Fibroblast of lung (primary cell): Measurements from ENCODE around the gene ZNF365.

Experiments
- EZH2 ChIP-seq: IDR thresholded peaks from 2 replicates; pipeline ENCODE4 v1.5.1; 2012; ENCODE audit warnings: low read length, control low read depth, mild to moderate bottlenecking; ENCODE audit errors: missing control alignments
- TF ChIP-seq, protein P1 (sequence below), 2 donors: IDR thresholded peaks in 1 of 2; conservative IDR thresholded peaks in 1 of 2; 1 replicate in 1 of 2; 2 replicates in 1 of 2; pipeline ENCODE4 v1.5.1; 2011 to 2012; ENCODE audit warnings: low read length in 2 of 2, control low read depth in 1 of 2, inconsistent platforms in 1 of 2, low read depth in 1 of 2, mild to moderate bottlenecking in 1 of 2

GRCh38 chr10:62373995-62374861, at the start of gene ZNF365:
- TF ChIP-seq, protein P1, sequence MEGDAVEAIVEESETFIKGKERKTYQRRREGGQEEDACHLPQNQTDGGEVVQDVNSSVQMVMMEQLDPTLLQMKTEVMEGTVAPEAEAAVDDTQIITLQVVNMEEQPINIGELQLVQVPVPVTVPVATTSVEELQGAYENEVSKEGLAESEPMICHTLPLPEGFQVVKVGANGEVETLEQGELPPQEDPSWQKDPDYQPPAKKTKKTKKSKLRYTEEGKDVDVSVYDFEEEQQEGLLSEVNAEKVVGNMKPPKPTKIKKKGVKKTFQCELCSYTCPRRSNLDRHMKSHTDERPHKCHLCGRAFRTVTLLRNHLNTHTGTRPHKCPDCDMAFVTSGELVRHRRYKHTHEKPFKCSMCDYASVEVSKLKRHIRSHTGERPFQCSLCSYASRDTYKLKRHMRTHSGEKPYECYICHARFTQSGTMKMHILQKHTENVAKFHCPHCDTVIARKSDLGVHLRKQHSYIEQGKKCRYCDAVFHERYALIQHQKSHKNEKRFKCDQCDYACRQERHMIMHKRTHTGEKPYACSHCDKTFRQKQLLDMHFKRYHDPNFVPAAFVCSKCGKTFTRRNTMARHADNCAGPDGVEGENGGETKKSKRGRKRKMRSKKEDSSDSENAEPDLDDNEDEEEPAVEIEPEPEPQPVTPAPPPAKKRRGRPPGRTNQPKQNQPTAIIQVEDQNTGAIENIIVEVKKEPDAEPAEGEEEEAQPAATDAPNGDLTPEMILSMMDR (conservative IDR thresholded peaks at IDR 0.05 in 1 of 2, IDR thresholded peaks at IDR 0.05 in 1 of 2; ENCODE audit: low read depth in 1 of 2, low read length in 2 of 2) = no peak
- TF ChIP-seq EZH2 = no peak
